Left lung (tissue), 10 donors: Measurements from ENCODE around the gene GPR156. TPM values are rescaled to one million over a fixed set of nuclear protein-coding genes. Genes with fewer than 3 reads are reported as not detected.

Experiments used
- ATAC-seq: fragments of 200-7000 bp; cut with Tn5 transposase; one replicate; pipeline ENCODE4 v1.9.1; 2020; ENCODE audit warnings: moderate library complexity
- DNase-seq, 4 donors: peaks; one replicate each; pipeline ENCODE4 v3.0.0-alpha.2; 2013 to 2020
- H3K27ac ChIP-seq, 2 donors: fragments of 200-600 bp; sonication (generic) in 1 of 2; one replicate each; pipeline versions ENCODE4 v1.5.0 to v1.8.0; 2020 to 2021
- H3K27me3 ChIP-seq, 2 donors: fragments of 200-600 bp; sonication (generic) in 1 of 2; one replicate each; pipeline versions ENCODE4 v1.5.0 to v1.8.0; 2020 to 2021
- H3K36me3 ChIP-seq, 2 donors: fragments of 200-600 bp; sonication (generic) in 1 of 2; one replicate each; pipeline versions ENCODE4 v1.5.0 to v1.8.0; 2020 to 2021
- H3K4me1 ChIP-seq, 2 donors: fragments of 200-600 bp; one replicate each; pipeline ENCODE4 v1.8.0; 2021
- H3K4me3 ChIP-seq, 2 donors: fragments of 200-600 bp; sonication (generic) in 1 of 2; one replicate each; pipeline versions ENCODE4 v1.5.0 to v1.8.0; 2020 to 2021; ENCODE audit warnings: mild to moderate bottlenecking in 1 of 2
- H3K9me3 ChIP-seq, 2 donors: fragments of 200-600 bp; sonication (generic) in 1 of 2; one replicate each; pipeline versions ENCODE4 v1.5.0 to v1.8.0; 2020 to 2021
- CTCF ChIP-seq, 2 donors: fragments of 200-600 bp; sonication (generic) in 1 of 2; IDR thresholded peaks; one replicate each; pipeline versions ENCODE4 v1.5.0 to v1.8.0; 2021; ENCODE audit warnings: antibody characterized with exemption in 2 of 2
- intact Hi-C, 2 donors: fragments of 100-400 bp; cut with DNase I; formaldehyde crosslinking; loops; one replicate each; pipeline versions ENCODE4 v1.11.2 to v1.14.2; 2022
- polyA plus RNA-seq, 6 donors: library from polyadenylated mRNA; unstranded; fragments of 120-200 nt; gene quantifications; one replicate each; pipeline ENCODE4 v1.2.1, GENCODE V29; 2013; ENCODE audit not compliant: insufficient read length in 6 of 6
- total RNA-seq, 2 donors: library from RNA; stranded (reverse); fragmentation: NEBNext Ultra II Directional; extraction: Animal tissue kit (Norgen Biotek cat#: 25700); gene quantifications; one replicate each; pipeline ENCODE4 v1.2.1, GENCODE V29; 2021
- donor health status: DM: no; HTN: yes; CAD: no.
- donor health status: DM: no; HTN: no; CAD: no.

The GPR156 gene
- total and polyA plus RNA-seq, 8 donors, result 0.34 to 3.2 (median 2.0) TPM

GRCh38 chr3:120275618-120276017, 9.4 kb downstream of the GPR156 start:
- no peak for TF ChIP-seq CTCF (IDR thresholded peaks at IDR 0.05)
- Histone ChIP-seq H3K36me3 (no peaks in the 10 kb centered on the region), H3K4me1 (no peaks in the 10 kb centered on the region), H3K27me3 (no peaks in the 10 kb centered on the region), H3K9me3 (no peaks in the 10 kb centered on the region), H3K4me3 (no peak overlapping the region), H3K27ac (no peak overlapping the region)
- ATAC-seq (no peak), DNase-seq (no peak)
- intact Hi-C loops, result no loop called here

GRCh38 chr3:120274739-120275167, 10.3 kb downstream of the GPR156 start:
- Histone ChIP-seq H3K27me3 (no peaks in the 10 kb centered on the region), H3K36me3 (no peaks in the 10 kb centered on the region), H3K4me3 (no peak overlapping the region), H3K27ac (no peak overlapping the region), H3K9me3 (no peaks in the 10 kb centered on the region), H3K4me1 (no peaks in the 10 kb centered on the region)
- DNase-seq, result peak in 2 of 4 donors; percentile 37 to 44
- ATAC-seq, result peak; percentile 85
- no peak for TF ChIP-seq CTCF (IDR thresholded peaks at IDR 0.05)
- intact Hi-C loops, result no loop called here

- H3K4me1 ChIP-seq, result no peaks in the 10 kb centered on the region
These were observed 12.7 kb downstream of the GPR156 start for GRCh38 chr3:120272286-120272685.

GRCh38 chr3:120265989-120266388, 19.0 kb downstream of the GPR156 start:
- no peak for ATAC-seq
- no peaks in the 10 kb centered on the region for H3K4me1 ChIP-seq
- H3K27ac ChIP-seq, result no peak overlapping the region
- no peak for DNase-seq
- TF ChIP-seq CTCF (IDR thresholded peaks at IDR 0.05), result no peak
- H3K36me3 ChIP-seq, result no peaks in the 10 kb centered on the region
- H3K9me3 ChIP-seq, result no peaks in the 10 kb centered on the region
- H3K4me3 ChIP-seq, result no peak overlapping the region
- intact Hi-C loops, result no loop called here
- H3K27me3 ChIP-seq, result no peaks in the 10 kb centered on the region

More at GRCh38 chr3:120272286-120272685, 12.7 kb downstream of the GPR156 start:
- intact Hi-C loops, result no loop called here
- H3K36me3 ChIP-seq, result no peaks in the 10 kb centered on the region
- no peaks in the 10 kb centered on the region for H3K9me3 ChIP-seq
- DNase-seq (no peak), ATAC-seq (no peak)
- TF ChIP-seq CTCF (IDR thresholded peaks at IDR 0.05), result no peak
- no peaks in the 10 kb centered on the region for H3K27me3 ChIP-seq
- no peak overlapping the region for H3K27ac ChIP-seq
- H3K4me3 ChIP-seq, result no peak overlapping the region

GRCh38 chr3:120264963-120265362, 20.1 kb downstream of the GPR156 start:
- H3K9me3 ChIP-seq, result no peaks in the 10 kb centered on the region
- intact Hi-C loops, result no loop called here
- no peak for TF ChIP-seq CTCF (IDR thresholded peaks at IDR 0.05)
- no peak overlapping the region for H3K27ac ChIP-seq
- ATAC-seq (no peak), DNase-seq (no peak)
- H3K4me3 ChIP-seq, result no peak overlapping the region
- H3K27me3 ChIP-seq, result no peaks in the 10 kb centered on the region
- no peaks in the 10 kb centered on the region for H3K36me3 ChIP-seq
- no peaks in the 10 kb centered on the region for H3K4me1 ChIP-seq
